MCF 10A (cell line): Measurements from ENCODE around the gene RAX2. TPM values are rescaled to one million over a fixed set of nuclear protein-coding genes. Genes with fewer than 3 reads are reported as not detected.

Source experiments
- BruUV-seq: library from RNA; stranded (reverse); fragments of 400-500 nt; replicated peaks from 2 replicates; lab custom pipeline; 2021; lab: Mats Ljungman, UMichigan
- CTCF ChIA-PET: fragments of 300-600 bp; sonication (Branson Sonifier 250); formaldehyde crosslinking; extraction: SDS; loops from one replicate; lab custom pipeline; 2021; ENCODE audit warnings: antibody characterized with exemption, inconsistent platforms; lab: Yijun Ruan, JAX
- POLR2A ChIA-PET: fragments of 300-600, 350-650 bp; sonication (Branson Sonifier 250); formaldehyde crosslinking; extraction: SDS; loops from one replicate; lab custom pipeline; 2020; ENCODE audit warnings: antibody characterized with exemption, inconsistent platforms; lab: Yijun Ruan, JAX
- DNase-seq: peaks from one replicate; pipeline ENCODE4 v3.0.0-alpha.2; 2018; ENCODE audit not compliant: unreplicated experiment
- H3K27ac Mint-ChIP-seq: one replicate; pipeline ENCODE4 v1.8.0; 2022; ENCODE audit warnings: mild to moderate bottlenecking, low read depth, mixed read lengths; ENCODE audit not compliant: unreplicated experiment
- H3K27me3 Mint-ChIP-seq: one replicate; pipeline ENCODE4 v1.8.0; 2022; ENCODE audit warnings: mixed read lengths; ENCODE audit not compliant: insufficient read depth, unreplicated experiment
- H3K36me3 Mint-ChIP-seq: one replicate; pipeline ENCODE4 v1.8.0; 2022; ENCODE audit warnings: mild to moderate bottlenecking, moderate library complexity, mixed read lengths; ENCODE audit not compliant: insufficient read depth, unreplicated experiment
- H3K4me1 Mint-ChIP-seq: one replicate; pipeline ENCODE4 v1.8.0; 2022; ENCODE audit warnings: mixed read lengths; ENCODE audit not compliant: insufficient read depth, unreplicated experiment
- H3K4me3 Mint-ChIP-seq: one replicate; pipeline ENCODE4 v1.8.0; 2022; ENCODE audit warnings: mild to moderate bottlenecking, moderate library complexity, mixed read lengths; ENCODE audit not compliant: unreplicated experiment
- H3K9me3 Mint-ChIP-seq: one replicate; pipeline ENCODE4 v1.8.0; 2022; ENCODE audit warnings: mixed read lengths; ENCODE audit not compliant: unreplicated experiment
- CTCF ChIP-seq: fragments of 200-600 bp; IDR thresholded peaks from one replicate; pipeline ENCODE4 v1.8.0; 2022; ENCODE audit warnings: antibody characterized with exemption, mild to moderate bottlenecking; ENCODE audit not compliant: unreplicated experiment
- intact Hi-C: fragments of 100-400 bp; cut with micrococcal nuclease; formaldehyde crosslinking; loops from 2 replicates; pipeline ENCODE4 v1.14.1; 2022
- total RNA-seq: library from RNA; stranded (reverse); gene quantifications from 2 replicates; pipeline ENCODE4 v1.2.3, GENCODE V29; 2022

Gene RAX2
- total RNA-seq, 1 experiment from 2014 or later = not detected

GRCh38 chr19:3809881-3810707, 38.1 kb upstream of the RAX2 start:
- Mint-ChIP-seq H3K36me3 (peaks cover 6% of the 10 kb centered on the region), H3K27ac (no peak overlapping the region), H3K4me1 (no peaks in the 10 kb centered on the region), H3K4me3 (no peak overlapping the region), H3K27me3 (no peaks in the 10 kb centered on the region), H3K9me3 (no peaks in the 10 kb centered on the region)
- no TSS peak for BruUV-seq
- DNase-seq = no peak
- POLR2A ChIA-PET = no interaction called here
- intact Hi-C loops = no loop called here
- CTCF ChIA-PET = no interaction called here
- TF ChIP-seq CTCF = no peak

GRCh38 chr19:3808420-3809143, 36.6 kb upstream of the RAX2 start:
- no peak for TF ChIP-seq CTCF
- no peak for DNase-seq
- intact Hi-C loops = no loop called here
- CTCF ChIA-PET = interaction anchor here (0.5 to 0.7 kb wide), 3 partner anchors 44 to 177 kb away, joined by 3 to 5 read pairs (median 5); no protein-coding TSS in a partner anchor
- H3K27ac Mint-ChIP-seq = no peak overlapping the region
- H3K27me3 Mint-ChIP-seq = no peaks in the 10 kb centered on the region
- POLR2A ChIA-PET = no interaction called here
- H3K4me3 Mint-ChIP-seq = no peak overlapping the region
- no TSS peak for BruUV-seq
- no peaks in the 10 kb centered on the region for H3K9me3 Mint-ChIP-seq
- H3K4me1 Mint-ChIP-seq = no peaks in the 10 kb centered on the region
- peaks cover 6% of the 10 kb centered on the region for H3K36me3 Mint-ChIP-seq

- H3K27ac Mint-ChIP-seq = no peak overlapping the region
Observed at GRCh38 chr19:3807574-3808354, 35.7 kb upstream of the RAX2 start.

More at GRCh38 chr19:3807574-3808354, 35.7 kb upstream of the RAX2 start:
- Mint-ChIP-seq H3K4me3 (no peak overlapping the region), H3K9me3 (no peaks in the 10 kb centered on the region), H3K36me3 (peaks cover 6% of the 10 kb centered on the region), H3K27me3 (peaks cover 8% of the 10 kb centered on the region), H3K4me1 (no peaks in the 10 kb centered on the region)
- POLR2A ChIA-PET = no interaction called here
- TF ChIP-seq CTCF = no peak
- no TSS peak for BruUV-seq
- intact Hi-C loops = no loop called here
- CTCF ChIA-PET = no interaction called here
- no peak for DNase-seq
